ENCODE data around the gene RALGAPA2.

RALGAPA2 gene

GRCh38 chr20:20491784-20492264, 220.6 kb downstream of the RALGAPA2 start:
- no peak for TF ChIP-seq CTCF (IDR thresholded peaks at IDR 0.05)

- TF ChIP-seq CTCF (IDR thresholded peaks at IDR 0.05), result no peak
Observed at GRCh38 chr20:20491110-20491783, 221.2 kb downstream of the RALGAPA2 start.

GRCh38 chr20:20490673-20491072, 221.8 kb downstream of the RALGAPA2 start:
- TF ChIP-seq CTCF (IDR thresholded peaks at IDR 0.05), result no peak

GRCh38 chr20:20489648-20490341, 222.6 kb downstream of the RALGAPA2 start:
- no peak for TF ChIP-seq CTCF (IDR thresholded peaks at IDR 0.05)

- no peak for TF ChIP-seq CTCF (IDR thresholded peaks at IDR 0.05)
Observed at GRCh38 chr20:20489054-20489453, 223.4 kb downstream of the RALGAPA2 start.

- no peak for TF ChIP-seq CTCF (IDR thresholded peaks at IDR 0.05)
Observed at GRCh38 chr20:20488388-20488787, 224.1 kb downstream of the RALGAPA2 start.

- no peak for TF ChIP-seq CTCF (IDR thresholded peaks at IDR 0.05)
Observed at GRCh38 chr20:20487811-20488210, 224.6 kb downstream of the RALGAPA2 start.

Data from LNCAP (cell line).